ENCODE data around the gene NPTX1.

The NPTX1 gene

GRCh38 chr17:80433916-80434666 lies 42.3 kb downstream of the NPTX1 start:
- H3K36me3 ChIP-seq (ENCODE audit: insufficient read depth, low read length): no peaks in the 10 kb centered on the region
- H3K4me2 ChIP-seq (ENCODE audit: insufficient read depth, low read length): no peak overlapping the region
- no peaks in the 10 kb centered on the region for H3K4me1 ChIP-seq (ENCODE audit: insufficient read depth, low read length)
- H3K9ac ChIP-seq (ENCODE audit: low read depth, low read length): no peak overlapping the region
- DNase-seq (no peak), ATAC-seq (ENCODE audit: insufficient read depth, low read depth) (no peak)
- no peak for TF ChIP-seq EZH2 (IDR thresholded peaks at IDR 0.05; ENCODE audit: borderline replicate concordance, low read depth, low read length, severe bottlenecking)
- TF ChIP-seq, protein P1, sequence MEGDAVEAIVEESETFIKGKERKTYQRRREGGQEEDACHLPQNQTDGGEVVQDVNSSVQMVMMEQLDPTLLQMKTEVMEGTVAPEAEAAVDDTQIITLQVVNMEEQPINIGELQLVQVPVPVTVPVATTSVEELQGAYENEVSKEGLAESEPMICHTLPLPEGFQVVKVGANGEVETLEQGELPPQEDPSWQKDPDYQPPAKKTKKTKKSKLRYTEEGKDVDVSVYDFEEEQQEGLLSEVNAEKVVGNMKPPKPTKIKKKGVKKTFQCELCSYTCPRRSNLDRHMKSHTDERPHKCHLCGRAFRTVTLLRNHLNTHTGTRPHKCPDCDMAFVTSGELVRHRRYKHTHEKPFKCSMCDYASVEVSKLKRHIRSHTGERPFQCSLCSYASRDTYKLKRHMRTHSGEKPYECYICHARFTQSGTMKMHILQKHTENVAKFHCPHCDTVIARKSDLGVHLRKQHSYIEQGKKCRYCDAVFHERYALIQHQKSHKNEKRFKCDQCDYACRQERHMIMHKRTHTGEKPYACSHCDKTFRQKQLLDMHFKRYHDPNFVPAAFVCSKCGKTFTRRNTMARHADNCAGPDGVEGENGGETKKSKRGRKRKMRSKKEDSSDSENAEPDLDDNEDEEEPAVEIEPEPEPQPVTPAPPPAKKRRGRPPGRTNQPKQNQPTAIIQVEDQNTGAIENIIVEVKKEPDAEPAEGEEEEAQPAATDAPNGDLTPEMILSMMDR (IDR thresholded peaks at IDR 0.05; ENCODE audit: borderline replicate concordance, extremely low read depth, low read length, poor library complexity, severe bottlenecking): no peak
- H3K4me3 ChIP-seq (ENCODE audit: low read depth in 1 of 2, low read length in 2 of 2): no peak overlapping the region
- H3K27me3 ChIP-seq (ENCODE audit: insufficient read depth, low read length, poor library complexity): no peaks in the 10 kb centered on the region
- H3K9me3 ChIP-seq (ENCODE audit: insufficient read depth, low read length, severe bottlenecking): no peaks in the 10 kb centered on the region
- H4K20me1 ChIP-seq (ENCODE audit: insufficient read depth, low read length): no peaks in the 10 kb centered on the region
- no peak overlapping the region for H2AFZ ChIP-seq (ENCODE audit: low read depth, low read length)
- no peak overlapping the region for H3K27ac ChIP-seq (ENCODE audit: low read length)
- no peaks in the 10 kb centered on the region for H3K79me2 ChIP-seq (ENCODE audit: insufficient read depth, low read length)

DNA sequence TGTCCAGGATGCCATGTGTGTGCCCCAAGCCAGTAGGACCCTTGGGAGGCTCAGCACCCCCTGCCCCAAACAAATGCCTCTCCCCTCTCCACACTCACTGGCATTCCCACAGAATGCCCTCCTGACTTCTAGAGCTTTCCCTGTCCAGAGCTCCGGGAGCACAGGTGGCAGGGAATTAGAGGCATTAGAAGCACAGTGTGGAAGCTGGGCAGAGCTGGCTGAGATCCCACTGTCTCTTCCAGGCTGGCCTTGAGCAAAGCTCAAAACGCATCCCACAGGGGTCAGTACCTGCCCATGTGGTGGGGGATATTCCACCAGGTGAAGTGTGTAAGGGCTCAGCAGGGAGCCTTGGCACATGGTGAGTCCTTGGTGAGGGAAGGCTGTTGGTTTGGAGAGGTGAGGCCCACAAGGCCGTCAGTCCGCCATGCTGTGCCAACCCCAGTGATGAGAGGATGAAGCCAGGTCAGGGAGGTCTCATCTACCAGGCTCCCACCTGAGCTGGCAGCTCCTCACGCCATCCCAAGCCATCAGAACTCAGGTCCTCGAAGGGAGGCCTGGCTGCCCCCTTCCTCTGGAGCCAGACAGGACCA lies 43.4 kb downstream of the NPTX1 start:
- DNase-seq: no peak
- Histone ChIP-seq H3K9me3 (ENCODE audit: insufficient read depth, low read length, severe bottlenecking) (no peaks in the 10 kb centered on the region), H2AFZ (ENCODE audit: low read depth, low read length) (no peak overlapping the region), H3K9ac (ENCODE audit: low read depth, low read length) (no peak overlapping the region), H3K27ac (ENCODE audit: low read length) (no peak overlapping the region), H3K4me3 (ENCODE audit: low read depth in 1 of 2, low read length in 2 of 2) (no peak overlapping the region), H3K4me2 (ENCODE audit: insufficient read depth, low read length) (no peak overlapping the region), H3K27me3 (ENCODE audit: insufficient read depth, low read length, poor library complexity) (no peaks in the 10 kb centered on the region), H4K20me1 (ENCODE audit: insufficient read depth, low read length) (no peaks in the 10 kb centered on the region), H3K36me3 (ENCODE audit: insufficient read depth, low read length) (no peaks in the 10 kb centered on the region), H3K79me2 (ENCODE audit: insufficient read depth, low read length) (no peaks in the 10 kb centered on the region), H3K4me1 (ENCODE audit: insufficient read depth, low read length) (no peaks in the 10 kb centered on the region)
- TF ChIP-seq EZH2 (IDR thresholded peaks at IDR 0.05; ENCODE audit: borderline replicate concordance, low read depth, low read length, severe bottlenecking): no peak
- TF ChIP-seq, protein P1 (IDR thresholded peaks at IDR 0.05; ENCODE audit: borderline replicate concordance, extremely low read depth, low read length, poor library complexity, severe bottlenecking): no peak
- ATAC-seq (ENCODE audit: insufficient read depth, low read depth): no peak

DNA sequence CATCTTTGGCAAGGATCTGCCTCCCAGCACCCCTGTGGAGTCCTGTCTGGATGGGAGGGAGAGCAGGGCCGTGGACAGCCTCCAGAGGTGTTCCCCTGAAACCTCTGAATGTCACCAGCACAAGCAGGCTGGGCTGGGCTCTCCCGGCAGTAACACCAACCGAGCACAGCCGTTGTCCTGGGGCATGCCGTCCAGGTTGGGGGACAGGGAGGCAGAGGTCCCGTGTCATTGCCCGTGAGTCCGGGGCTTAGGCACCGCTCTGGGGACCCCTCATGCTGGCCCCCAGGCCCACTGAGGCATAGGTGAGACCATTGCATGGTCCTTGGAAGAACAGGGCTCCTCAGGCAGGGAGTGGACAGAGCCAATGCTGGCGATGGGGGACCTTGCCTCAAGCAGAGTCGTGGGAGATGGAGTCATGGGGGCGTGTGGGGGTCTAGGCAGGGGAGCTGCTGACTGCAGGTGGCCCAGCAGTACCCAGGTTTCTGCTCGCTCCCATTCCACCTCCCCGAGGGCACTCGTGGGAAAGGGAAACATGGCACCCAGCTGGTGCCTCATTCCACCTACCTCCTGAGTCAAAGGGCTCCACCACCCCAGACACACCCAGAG lies 44.0 kb downstream of the NPTX1 start:
- DNase-seq (no peak), ATAC-seq (ENCODE audit: insufficient read depth, low read depth) (no peak)
- Histone ChIP-seq H3K79me2 (ENCODE audit: insufficient read depth, low read length) (no peaks in the 10 kb centered on the region), H3K27me3 (ENCODE audit: insufficient read depth, low read length, poor library complexity) (no peaks in the 10 kb centered on the region), H4K20me1 (ENCODE audit: insufficient read depth, low read length) (no peaks in the 10 kb centered on the region), H2AFZ (ENCODE audit: low read depth, low read length) (no peak overlapping the region), H3K4me3 (ENCODE audit: low read depth in 1 of 2, low read length in 2 of 2) (no peak overlapping the region), H3K4me2 (ENCODE audit: insufficient read depth, low read length) (no peak overlapping the region), H3K36me3 (ENCODE audit: insufficient read depth, low read length) (no peaks in the 10 kb centered on the region), H3K27ac (ENCODE audit: low read length) (no peak overlapping the region), H3K4me1 (ENCODE audit: insufficient read depth, low read length) (no peaks in the 10 kb centered on the region), H3K9me3 (ENCODE audit: insufficient read depth, low read length, severe bottlenecking) (no peaks in the 10 kb centered on the region), H3K9ac (ENCODE audit: low read depth, low read length) (no peak overlapping the region)
- no peak for TF ChIP-seq EZH2 (IDR thresholded peaks at IDR 0.05; ENCODE audit: borderline replicate concordance, low read depth, low read length, severe bottlenecking)
- TF ChIP-seq, protein P1 (IDR thresholded peaks at IDR 0.05; ENCODE audit: borderline replicate concordance, extremely low read depth, low read length, poor library complexity, severe bottlenecking): no peak
